ENCODE data around the gene BRCA1. TPM values are rescaled to one million over a fixed set of nuclear protein-coding genes. Genes with fewer than 3 reads are reported as not detected.

The BRCA1 gene
- 10 to 100 TPM in 1 of 2 donors, 1 to 10 TPM in 1; 8.6 to 21.1 TPM for total RNA-seq

- Histone ChIP-seq H3K9me3 (no peaks in the 10 kb centered on the region), H3K27ac (peak within 1 kb of the TSS; percentile 75 to 87), H3K36me3 (no peaks in the 10 kb centered on the region), H3K4me1 (ENCODE audit: control insufficient read depth in 1 of 2, low read depth in 2 of 2) (peaks cover 20 to 33% of the 10 kb centered on the region in 2 donors), H3K27me3 (replicated peaks; ENCODE audit: insufficient read depth) (no peaks in the 10 kb centered on the region), H3K4me3 (peak within 1 kb of the TSS; percentile 89)
- TF ChIP-seq CTCF (IDR thresholded peaks at IDR 0.05) = no peak
- peak; percentile 91 for ATAC-seq (ENCODE audit: insufficient number of reproducible peaks, low FRiP score, low read depth)
- peak; percentile 86 for DNase-seq (ENCODE audit: low spot score)
These were observed at the start of gene BRCA1 for GRCh38 chr17:43125133-43125966. BRCA1 (minus strand) TSS chr17:43125364; CDS start chr17:43124096, 1,268 bp downstream.

GRCh38 chr17:43171586-43172487 lies 46.7 kb upstream of the BRCA1 start:
- DNase-seq (ENCODE audit: low spot score) = no peak
- Histone ChIP-seq H3K4me1 (ENCODE audit: control insufficient read depth in 1 of 2, low read depth in 2 of 2) (peaks cover 41 to 64% of the 10 kb centered on the region in 2 donors), H3K4me3 (peak overlapping the region; percentile 96), H3K9me3 (no peaks in the 10 kb centered on the region), H3K27ac (peak overlapping the region; percentile 98 to 99), H3K27me3 (replicated peaks; ENCODE audit: insufficient read depth) (no peaks in the 10 kb centered on the region), H3K36me3 (peaks cover 4% of the 10 kb centered on the region)
- ATAC-seq (ENCODE audit: insufficient number of reproducible peaks, low FRiP score, low read depth) = no peak
- TF ChIP-seq CTCF (IDR thresholded peaks at IDR 0.05) = no peak

GRCh38 chr17:43170766-43171585 lies 45.8 kb upstream of the BRCA1 start, which contains the start of gene NBR1:
NBR1 (plus strand) TSS chr17:43171214; CDS start chr17:43175800, 4,586 bp downstream.
- Histone ChIP-seq H3K4me1 (ENCODE audit: control insufficient read depth in 1 of 2, low read depth in 2 of 2) (peaks cover 32 to 55% of the 10 kb centered on the region in 2 donors), H3K4me3 (peak within 1 kb of the TSS; percentile 96), H3K36me3 (no peaks in the 10 kb centered on the region), H3K27ac (peak within 1 kb of the TSS; percentile 98 to 99), H3K27me3 (replicated peaks; ENCODE audit: insufficient read depth) (no peaks in the 10 kb centered on the region), H3K9me3 (no peaks in the 10 kb centered on the region)
- ATAC-seq (ENCODE audit: insufficient number of reproducible peaks, low FRiP score, low read depth) (peak; percentile 79), DNase-seq (ENCODE audit: low spot score) (peak; percentile 92)
- TF ChIP-seq CTCF (IDR thresholded peaks at IDR 0.05) = no peak

GRCh38 chr17:43170140-43170765 lies 45.1 kb upstream of the BRCA1 start:
- ATAC-seq (ENCODE audit: insufficient number of reproducible peaks, low FRiP score, low read depth) (peak; percentile 86), DNase-seq (ENCODE audit: low spot score) (peak; percentile 87)
- Histone ChIP-seq H3K27me3 (replicated peaks; ENCODE audit: insufficient read depth) (no peaks in the 10 kb centered on the region), H3K9me3 (no peaks in the 10 kb centered on the region), H3K4me3 (peak overlapping the region; percentile 96), H3K4me1 (ENCODE audit: control insufficient read depth in 1 of 2, low read depth in 2 of 2) (peaks cover 30 to 48% of the 10 kb centered on the region in 2 donors), H3K27ac (peak overlapping the region; percentile 98 to 99), H3K36me3 (no peaks in the 10 kb centered on the region)
- no peak for TF ChIP-seq CTCF (IDR thresholded peaks at IDR 0.05)

Data from thoracic aorta (tissue), 2 donors.